ENCODE results near the gene SEC14L5. TPM values are rescaled to one million over a fixed set of nuclear protein-coding genes. Genes with fewer than 3 reads are reported as not detected.
"Not testable (repeated sequence)": the region's sequence is repeated elsewhere in the genome, so short reads cannot be mapped to it uniquely, and the experiment has no call there.

SEC14L5 gene
- total RNA-seq, 1 experiment from 2014 or later, result 0.02 TPM

GRCh38 chr16:4948903-4949766 lies 9.0 kb upstream of the SEC14L5 start:
- DNase-seq (ENCODE audit: extremely low read depth, low read depth), result no peak

- DNase-seq (ENCODE audit: extremely low read depth, low read depth), result no peak
Observed at GRCh38 chr16:4949986-4950385, 8.1 kb upstream of the SEC14L5 start.

GRCh38 chr16:4951583-4951982 lies 6.5 kb upstream of the SEC14L5 start:
- not testable (repeated sequence) for DNase-seq (ENCODE audit: extremely low read depth, low read depth)

- no peak for DNase-seq (ENCODE audit: extremely low read depth, low read depth)
Observed at GRCh38 chr16:4954714-4955113, 3.4 kb upstream of the SEC14L5 start.

- DNase-seq (ENCODE audit: extremely low read depth, low read depth), result no peak
Observed at GRCh38 chr16:4957420-4957719, 760 bp upstream of the SEC14L5 start.

GRCh38 chr16:4958510-4959438 lies 644 bp downstream of the SEC14L5 start:
- no peak for DNase-seq (ENCODE audit: extremely low read depth, low read depth)

- no peak for DNase-seq (ENCODE audit: extremely low read depth, low read depth)
Observed at GRCh38 chr16:4960579-4960978, 2.4 kb downstream of the SEC14L5 start.

GRCh38 chr16:4962716-4963115 lies 4.6 kb downstream of the SEC14L5 start:
- DNase-seq (ENCODE audit: extremely low read depth, low read depth), result no peak

GRCh38 chr16:4963527-4963926 lies 5.4 kb downstream of the SEC14L5 start:
- not testable (repeated sequence) for DNase-seq (ENCODE audit: extremely low read depth, low read depth)

- no peak for DNase-seq (ENCODE audit: extremely low read depth, low read depth)
Observed at GRCh38 chr16:4966736-4967453, 8.8 kb downstream of the SEC14L5 start.

- DNase-seq (ENCODE audit: extremely low read depth, low read depth), result not testable (repeated sequence)
Observed at GRCh38 chr16:4968278-4968677, 10.1 kb downstream of the SEC14L5 start.

GRCh38 chr16:4968879-4969483 lies 10.9 kb downstream of the SEC14L5 start:
- no peak for DNase-seq (ENCODE audit: extremely low read depth, low read depth)

GRCh38 chr16:4970010-4970409 lies 11.9 kb downstream of the SEC14L5 start:
- DNase-seq (ENCODE audit: extremely low read depth, low read depth), result no peak

GRCh38 chr16:4972938-4973587 lies 14.9 kb downstream of the SEC14L5 start:
- DNase-seq (ENCODE audit: extremely low read depth, low read depth), result no peak

GRCh38 chr16:4976079-4976478 lies 17.9 kb downstream of the SEC14L5 start:
- DNase-seq (ENCODE audit: extremely low read depth, low read depth), result no peak

- DNase-seq (ENCODE audit: extremely low read depth, low read depth), result no peak
Observed at GRCh38 chr16:4976611-4977145, 18.5 kb downstream of the SEC14L5 start.

GRCh38 chr16:4979164-4979563 lies 21.0 kb downstream of the SEC14L5 start:
- no peak for DNase-seq (ENCODE audit: extremely low read depth, low read depth)

- DNase-seq (ENCODE audit: extremely low read depth, low read depth), result no peak
Observed at GRCh38 chr16:4979736-4980660, 21.9 kb downstream of the SEC14L5 start.

GRCh38 chr16:4980691-4981090 lies 22.6 kb downstream of the SEC14L5 start:
- DNase-seq (ENCODE audit: extremely low read depth, low read depth), result no peak
